HG03139 (cell line): ENCODE measurements around the gene C2orf74.
"Not testable (repeated sequence)": the region's sequence is repeated elsewhere in the genome, so short reads cannot be mapped to it uniquely, and the experiment has no call there.

ENCODE experiments used
- ATAC-seq: cut with Tn5 transposase; IDR thresholded peaks from one replicate; pipeline ENCODE4 v1.9.1; 2021; ENCODE audit not compliant: unreplicated experiment

The C2orf74 gene

DNA sequence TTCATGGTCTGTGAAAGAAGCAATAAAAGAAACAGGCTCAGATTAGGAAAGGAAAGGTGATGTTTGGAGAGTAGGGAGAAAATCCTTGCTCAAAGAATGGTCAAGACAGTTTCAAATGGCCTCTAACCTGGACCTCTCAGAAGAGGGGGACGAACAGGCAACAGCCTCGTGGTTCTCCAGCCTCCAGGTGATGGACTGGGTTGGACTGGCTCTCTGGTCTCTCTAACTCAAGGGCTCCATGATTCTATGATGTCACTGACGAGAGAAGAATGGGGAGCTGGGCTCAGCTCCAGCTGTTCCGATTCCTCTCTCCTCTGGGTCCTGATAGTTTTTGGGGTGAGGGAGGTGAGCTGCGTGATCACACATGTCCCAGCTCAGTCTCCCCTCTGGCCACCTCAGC is at the start of gene C2orf74:
Gene C2orf74 (plus strand): TSS at position 301 of the 400 bp plus-strand sequence. CDS start 327 bp downstream, outside the sequence.
- no peak for ATAC-seq

GRCh38 chr2:61114147-61114546 is 47.8 kb upstream of the C2orf74 start:
- ATAC-seq = no peak

- ATAC-seq = no peak
These were observed 45.7 kb upstream of the C2orf74 start for GRCh38 chr2:61116302-61116701.

DNA sequence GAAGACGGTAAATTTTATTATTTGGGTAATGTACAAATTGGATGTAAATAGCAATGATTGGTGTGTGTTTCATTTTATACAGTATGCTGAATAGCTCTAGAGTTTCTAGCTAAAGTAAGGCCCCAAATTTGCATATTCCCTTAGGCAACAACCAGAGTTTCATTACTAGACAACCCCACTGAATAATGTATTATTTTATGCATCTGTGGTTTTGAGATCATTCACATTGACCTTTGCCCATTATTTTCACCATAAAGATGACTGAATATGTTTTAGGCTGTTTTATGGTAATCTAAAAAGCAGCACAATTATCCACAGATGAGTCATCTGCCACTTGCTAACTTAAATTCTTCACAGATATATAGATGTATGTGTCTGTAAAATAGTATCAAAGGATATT is 44.5 kb upstream of the C2orf74 start:
- ATAC-seq = no peak

- ATAC-seq = no peak
These were observed 36.8 kb upstream of the C2orf74 start for GRCh38 chr2:61125123-61125710.

DNA sequence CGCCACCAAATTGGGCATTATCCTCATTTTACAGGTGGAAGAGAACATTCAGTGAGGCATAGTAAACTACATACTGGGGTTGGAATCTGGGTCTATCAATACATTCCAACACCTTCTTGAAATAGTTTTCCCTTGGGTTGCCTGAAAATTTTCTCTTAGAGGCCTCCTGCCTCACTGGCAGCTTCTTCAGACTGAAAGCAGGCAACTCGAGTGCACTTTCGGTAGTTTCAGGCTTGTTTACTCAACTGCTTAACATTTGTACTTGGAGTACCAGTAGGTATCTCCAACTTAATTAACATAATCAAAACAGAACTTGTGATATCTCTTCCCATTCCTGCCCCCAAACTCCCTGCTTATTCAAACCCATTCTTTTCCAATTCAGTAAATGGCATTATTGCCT is 36.2 kb upstream of the C2orf74 start:
- no peak for ATAC-seq

DNA sequence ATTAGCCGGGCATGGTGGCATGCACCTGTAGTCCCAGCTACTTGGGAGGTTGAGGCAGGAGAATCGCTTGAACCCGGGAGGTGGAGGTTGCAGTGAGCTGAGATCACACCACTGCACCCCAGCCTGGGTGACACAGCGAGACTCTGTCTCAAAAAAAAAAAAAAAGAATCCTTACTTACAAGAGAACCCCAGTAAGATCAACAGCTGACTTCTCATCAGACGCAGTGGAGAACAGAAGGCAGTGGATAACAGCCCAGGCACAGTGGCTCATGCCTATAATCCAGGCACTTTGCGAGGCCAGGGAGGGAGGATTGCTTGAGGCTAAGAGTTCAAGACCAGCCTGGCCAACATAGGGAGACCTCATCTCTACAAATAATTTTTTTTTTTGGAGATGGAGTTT is 33.9 kb upstream of the C2orf74 start:
- not testable (repeated sequence) for ATAC-seq

GRCh38 chr2:61134141-61134540 is 27.8 kb upstream of the C2orf74 start:
- no peak for ATAC-seq

DNA sequence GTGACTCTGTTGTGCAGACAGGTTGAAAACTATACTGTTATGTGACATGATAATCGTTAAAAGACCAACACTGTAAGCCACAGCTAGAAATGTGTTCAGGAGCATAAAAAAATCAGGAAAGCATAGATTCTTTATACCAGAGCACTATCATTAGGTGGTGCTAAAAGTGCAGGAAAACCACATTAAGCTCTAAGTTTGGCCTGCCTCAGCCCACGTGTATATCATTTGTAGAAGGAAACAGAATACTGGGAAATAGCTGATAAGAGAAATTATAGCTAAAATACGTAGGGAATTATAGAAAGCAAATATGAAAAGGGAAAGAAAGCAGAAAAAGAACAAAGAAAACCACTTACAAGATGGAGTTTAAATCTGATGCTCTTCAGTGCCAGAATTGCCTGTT is 26.5 kb upstream of the C2orf74 start:
- ATAC-seq = no peak

DNA sequence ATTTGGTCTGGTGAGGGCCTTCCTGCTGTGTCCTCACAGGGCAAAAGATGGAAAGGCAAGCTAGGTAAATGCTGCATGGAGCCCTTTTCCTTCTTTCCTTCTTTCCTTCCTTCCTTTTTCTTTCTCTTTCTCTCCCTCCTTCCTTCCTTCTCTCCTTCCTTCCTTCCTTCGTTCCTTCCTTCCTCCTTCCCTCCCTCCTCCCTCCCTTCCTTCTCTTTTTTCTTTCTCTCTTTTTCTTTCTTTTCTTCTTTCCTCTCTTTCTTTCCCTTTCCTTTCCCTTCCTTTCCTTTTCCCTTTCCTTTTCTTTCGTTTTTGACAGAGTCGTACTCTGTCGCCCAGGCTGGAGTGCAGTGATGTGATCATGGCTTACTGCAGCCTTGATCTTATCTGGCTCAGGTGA is 23.1 kb upstream of the C2orf74 start:
- no peak for ATAC-seq

GRCh38 chr2:61141151-61141550 is 20.8 kb upstream of the C2orf74 start:
- no peak for ATAC-seq

- ATAC-seq = peak; percentile 91
These were observed 17.2 kb upstream of the C2orf74 start for GRCh38 chr2:61144697-61145268.

DNA sequence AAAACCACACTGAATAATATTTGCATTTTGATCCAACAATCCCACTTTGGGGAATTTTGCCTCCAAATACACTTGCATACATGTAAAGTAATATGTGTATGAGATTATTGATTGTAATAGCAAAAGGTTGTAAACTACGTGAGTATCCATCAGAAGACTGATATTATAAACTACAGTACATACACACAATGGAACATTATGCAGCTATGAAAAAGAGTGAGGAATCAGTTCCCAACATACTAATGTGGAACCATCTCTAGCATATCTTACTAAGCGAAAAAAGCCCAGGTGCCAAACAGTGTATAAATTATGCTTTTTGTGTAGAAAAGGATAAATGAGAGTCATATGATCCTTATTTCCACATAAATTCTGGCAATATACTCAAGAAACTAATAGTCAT is 16.0 kb upstream of the C2orf74 start:
- no peak for ATAC-seq

DNA sequence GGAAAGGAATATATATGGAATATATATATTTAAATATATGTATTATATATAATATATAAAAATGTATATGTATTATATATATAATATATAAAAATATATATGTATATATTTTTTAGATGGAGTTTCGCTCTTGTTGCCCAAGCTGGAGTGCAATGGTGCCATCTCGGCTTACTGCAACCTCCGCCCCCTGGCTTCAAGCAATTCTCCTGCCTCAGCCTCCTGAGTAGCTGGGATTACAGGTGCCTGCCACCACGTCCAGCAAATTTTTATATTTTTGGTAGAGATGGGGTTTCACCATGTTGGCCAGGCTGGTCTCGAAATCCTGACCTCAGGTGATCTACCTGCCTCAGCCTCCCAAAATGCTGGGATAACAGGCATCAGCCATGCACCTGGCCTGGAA is 13.9 kb upstream of the C2orf74 start:
- not testable (repeated sequence) for ATAC-seq

DNA sequence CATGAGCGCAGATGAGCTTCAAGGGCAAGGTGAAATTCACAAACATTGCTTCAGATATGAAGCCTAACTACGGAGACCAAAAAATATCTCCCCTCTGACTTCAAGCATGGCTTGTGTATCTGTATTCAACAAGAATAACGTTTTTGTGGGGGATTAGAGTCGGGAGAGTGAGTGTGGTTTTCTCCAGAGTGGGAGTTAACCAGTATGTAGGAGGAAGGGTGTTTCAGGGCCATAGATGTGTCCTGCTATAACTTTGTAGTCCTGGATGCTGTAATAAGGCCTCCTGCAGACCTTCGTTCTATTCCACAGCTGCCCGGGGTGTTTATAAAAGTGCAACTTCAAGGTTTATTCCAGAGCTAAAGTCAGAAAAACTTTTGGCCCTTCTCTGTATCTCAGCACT is 12.9 kb upstream of the C2orf74 start:
- ATAC-seq = no peak

GRCh38 chr2:61151436-61151835 is 10.6 kb upstream of the C2orf74 start:
- no peak for ATAC-seq

DNA sequence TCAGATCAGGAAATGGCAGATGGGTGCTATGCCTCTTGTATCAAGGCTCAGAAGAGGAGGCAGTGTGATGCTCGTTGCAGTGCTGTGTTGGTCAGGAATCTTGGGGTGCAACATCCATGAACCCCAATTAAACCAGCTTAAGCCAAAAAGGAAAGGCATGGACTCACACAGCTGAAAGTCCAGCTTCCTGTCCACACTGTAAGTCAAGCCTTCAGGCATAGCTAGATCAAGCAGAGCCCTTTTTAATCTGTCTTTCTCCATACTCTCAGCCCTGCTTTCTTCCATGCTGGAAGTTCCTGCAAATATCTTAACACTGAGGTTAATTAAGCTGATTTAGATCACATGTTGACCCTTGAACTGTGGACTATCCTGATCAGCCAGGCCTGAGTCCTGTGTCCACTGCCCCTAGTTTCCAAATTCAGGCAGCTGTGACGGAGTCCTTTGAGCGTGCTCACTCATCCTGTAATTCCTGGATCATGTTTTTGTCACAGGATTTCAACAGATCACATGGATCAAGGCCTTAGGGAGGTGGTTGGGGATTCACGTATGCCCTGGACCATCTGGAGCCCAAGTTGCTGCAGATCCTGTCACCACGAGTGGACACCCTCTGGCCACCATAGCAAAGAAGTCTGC is 4.5 kb upstream of the C2orf74 start:
- ATAC-seq = no peak

DNA sequence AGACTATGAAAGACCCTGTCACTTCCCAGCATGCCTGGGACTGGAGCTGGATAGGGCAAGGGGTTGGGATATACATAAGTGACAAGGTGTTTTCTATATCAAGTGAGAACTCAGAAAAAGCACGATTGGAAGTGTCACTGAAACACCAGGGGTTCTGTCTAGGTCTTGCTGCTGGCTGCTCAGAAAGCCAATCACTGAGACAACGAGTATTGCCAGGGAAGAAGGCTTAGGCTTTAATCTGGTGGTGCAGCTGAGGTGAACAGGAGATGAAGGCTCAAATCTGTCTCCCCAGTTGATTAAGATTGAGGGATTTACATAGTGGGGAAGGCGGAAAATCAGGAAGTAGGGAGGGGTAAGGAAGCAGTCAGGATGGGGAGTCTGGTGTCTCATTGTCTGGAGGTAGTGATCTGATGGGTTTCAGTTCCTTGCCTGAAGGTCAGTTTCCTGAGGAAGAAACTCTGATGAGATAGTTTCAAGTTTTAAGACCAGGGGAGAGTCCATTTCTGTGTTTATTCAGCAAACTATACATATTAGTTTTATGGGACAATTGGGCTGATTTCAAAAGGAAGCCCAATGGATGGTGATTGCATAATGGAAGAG is 3.5 kb upstream of the C2orf74 start:
- no peak for ATAC-seq

DNA sequence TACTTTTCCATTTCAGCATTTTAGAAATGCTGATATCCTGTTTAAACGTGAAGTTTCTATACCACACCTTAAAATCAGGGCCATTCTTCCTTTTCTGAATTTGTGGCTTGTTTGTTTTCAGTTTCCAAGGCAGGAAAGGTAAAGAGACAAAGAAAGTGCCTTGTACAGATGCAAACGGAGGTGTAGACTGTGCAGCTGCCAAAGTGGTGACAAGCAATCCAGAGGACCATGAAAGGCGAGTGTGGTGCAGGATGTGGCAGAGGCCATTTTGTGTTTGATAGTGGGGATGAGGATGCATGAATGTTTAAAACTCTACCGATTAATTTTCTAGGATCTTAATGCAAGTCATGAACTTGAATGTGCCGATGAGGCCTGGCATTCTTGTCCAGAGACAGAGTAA is 733 bp downstream of the C2orf74 start:
- ATAC-seq = no peak

GRCh38 chr2:61165082-61165481 is 3.1 kb downstream of the C2orf74 start:
- not testable (repeated sequence) for ATAC-seq

DNA sequence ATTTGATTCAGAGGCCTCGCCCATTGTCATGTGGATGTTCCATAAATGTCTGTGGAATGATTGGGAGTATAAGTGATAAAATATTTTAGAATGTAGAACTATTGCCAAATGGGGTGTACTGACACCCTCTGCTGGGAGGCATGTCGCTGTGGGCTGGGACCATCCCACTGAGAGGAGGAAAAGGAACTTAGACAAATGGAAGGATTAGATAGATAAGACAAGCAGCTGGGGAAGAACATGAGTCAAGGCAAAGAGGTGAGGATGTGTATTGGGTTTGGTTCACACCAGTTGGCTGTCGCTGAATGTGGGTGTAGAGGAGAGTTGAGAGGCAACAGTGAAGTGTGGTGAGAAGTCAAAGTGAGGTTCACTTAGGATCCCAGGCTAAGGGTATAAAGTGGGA is 4.0 kb downstream of the C2orf74 start:
- ATAC-seq = no peak

- no peak for ATAC-seq
These were observed 5.6 kb downstream of the C2orf74 start for GRCh38 chr2:61167579-61167978.
